Thyroid gland (tissue), 4 donors: ENCODE measurements around the gene MSH6.

Experiments used
- CTCF ChIP-seq, 6 experiments: fragments of 200-600 bp in 3 of 6; fragments of 450-650 bp in 3 of 6; sonication (generic) in 3 of 6; IDR thresholded peaks; one replicate each; pipeline ENCODE4 v1.5.1; 2016 to 2019; ENCODE audit warnings: antibody characterized with exemption in 6 of 6, mild to moderate bottlenecking in 2 of 6, inconsistent platforms in 1 of 6, moderate library complexity in 1 of 6
- POLR2A ChIP-seq, 2 donors: fragments of 450-650 bp; IDR thresholded peaks; one replicate each; pipeline ENCODE4 v1.6.1; 2017; ENCODE audit warnings: antibody characterized with exemption in 2 of 2, mild to moderate bottlenecking in 2 of 2, moderate library complexity in 1 of 2

GRCh38 chr2:47843407-47843806 is 60.5 kb downstream of the MSH6 start:
- TF ChIP-seq CTCF (IDR thresholded peaks at IDR 0.05) (no peak), POLR2A (IDR thresholded peaks at IDR 0.05) (no peak)
